ENCODE data around the gene SELENOI.
"Not testable (repeated sequence)": the region's sequence is repeated elsewhere in the genome, so short reads cannot be mapped to it uniquely, and the experiment has no call there.

SELENOI gene

DNA sequence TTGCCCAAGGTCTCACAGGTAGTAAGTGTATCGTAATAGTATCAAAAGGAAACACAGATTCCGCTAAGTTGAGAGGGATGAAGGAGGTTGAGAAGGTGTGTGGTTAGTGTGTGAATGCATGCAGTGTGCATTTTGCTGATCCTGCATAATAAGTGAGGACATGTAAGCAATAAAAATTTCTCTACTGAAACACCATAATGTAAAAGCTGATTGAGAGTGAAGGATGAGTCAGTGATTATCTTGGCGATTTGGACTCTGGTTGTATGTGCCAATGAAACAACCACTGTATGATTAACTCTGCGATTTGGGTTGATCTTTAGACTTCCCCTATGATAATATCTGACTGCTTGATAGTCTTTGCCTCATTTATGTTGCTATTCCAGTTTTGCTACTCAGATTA, 17.4 kb downstream of the SELENOI start:
- no peak overlapping the region for H3K4me3 Mint-ChIP-seq
- H3K4me1 Mint-ChIP-seq (ENCODE audit: low read depth), result peaks cover 18% of the 10 kb centered on the region
- no peaks in the 10 kb centered on the region for H3K27me3 Mint-ChIP-seq (ENCODE audit: low read depth)
- H3K27ac Mint-ChIP-seq, result no peak overlapping the region
- H3K36me3 Mint-ChIP-seq (ENCODE audit: low read depth), result peaks cover 10% of the 10 kb centered on the region
- no peaks in the 10 kb centered on the region for H3K9me3 Mint-ChIP-seq

DNA sequence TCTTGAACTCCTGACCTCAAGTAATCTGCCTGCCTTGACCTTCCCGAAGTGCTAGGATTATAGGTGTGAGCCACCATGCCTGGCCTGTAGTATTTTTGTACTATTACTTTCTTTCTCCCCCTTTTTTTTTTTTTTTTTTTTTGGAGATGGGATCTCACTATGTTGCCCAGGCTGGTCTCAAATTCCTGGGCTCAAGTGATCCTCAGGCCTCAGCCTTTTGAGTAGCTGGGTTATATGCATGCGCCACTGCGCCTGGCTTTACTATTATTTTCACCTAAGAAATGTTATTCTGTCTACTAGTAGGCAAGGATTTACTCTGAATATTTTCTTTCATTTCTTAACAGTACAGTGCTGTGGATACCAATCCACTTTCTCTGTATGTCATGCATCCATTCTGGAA, 18.0 kb downstream of the SELENOI start:
- H3K27me3 Mint-ChIP-seq (ENCODE audit: low read depth), result no peaks in the 10 kb centered on the region
- no peak overlapping the region for H3K4me3 Mint-ChIP-seq
- peaks cover 18% of the 10 kb centered on the region for H3K4me1 Mint-ChIP-seq (ENCODE audit: low read depth)
- H3K9me3 Mint-ChIP-seq, result no peaks in the 10 kb centered on the region
- peaks cover 12% of the 10 kb centered on the region for H3K36me3 Mint-ChIP-seq (ENCODE audit: low read depth)
- no peak overlapping the region for H3K27ac Mint-ChIP-seq

DNA sequence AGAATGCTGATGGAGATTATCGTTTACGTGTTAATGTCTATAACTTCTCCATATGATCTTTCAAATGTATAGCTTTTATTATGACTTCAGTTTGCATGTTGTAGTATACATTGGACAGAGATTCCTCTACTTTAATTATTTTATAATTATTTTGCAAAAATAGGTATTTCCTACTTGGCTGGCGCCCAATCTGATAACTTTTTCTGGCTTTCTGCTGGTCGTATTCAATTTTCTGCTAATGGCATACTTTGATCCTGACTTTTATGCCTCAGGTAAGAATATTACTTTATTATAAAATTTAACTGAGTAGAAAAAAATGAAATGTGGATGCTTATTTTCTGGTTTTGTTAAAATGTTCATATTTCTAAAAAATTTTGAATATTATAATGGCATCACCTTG, 18.7 kb downstream of the SELENOI start:
- Mint-ChIP-seq H3K27me3 (ENCODE audit: low read depth) (no peaks in the 10 kb centered on the region), H3K9me3 (no peaks in the 10 kb centered on the region), H3K27ac (no peak overlapping the region), H3K4me3 (no peak overlapping the region), H3K4me1 (ENCODE audit: low read depth) (peaks cover 14% of the 10 kb centered on the region), H3K36me3 (ENCODE audit: low read depth) (peaks cover 18% of the 10 kb centered on the region)

DNA sequence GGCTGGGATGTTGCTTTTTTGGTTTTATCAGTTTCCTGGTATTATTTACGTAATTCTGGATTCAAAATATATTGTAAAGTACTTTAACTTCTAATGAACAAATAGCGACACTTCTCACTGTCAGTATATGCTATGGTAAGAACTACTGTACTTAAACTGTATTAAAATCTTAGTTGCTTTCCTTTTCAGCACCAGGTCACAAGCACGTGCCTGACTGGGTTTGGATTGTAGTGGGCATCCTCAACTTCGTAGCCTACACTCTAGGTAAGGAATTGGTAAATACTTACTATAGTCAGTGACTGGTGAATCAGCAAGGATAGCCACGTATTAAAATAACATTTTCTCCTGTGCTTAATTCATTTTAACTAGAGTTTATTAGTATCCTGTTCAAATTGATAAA, 21.0 kb downstream of the SELENOI start:
- no peak overlapping the region for H3K27ac Mint-ChIP-seq
- peaks cover 23% of the 10 kb centered on the region for H3K36me3 Mint-ChIP-seq (ENCODE audit: low read depth)
- no peak overlapping the region for H3K4me3 Mint-ChIP-seq
- no peaks in the 10 kb centered on the region for H3K27me3 Mint-ChIP-seq (ENCODE audit: low read depth)
- H3K9me3 Mint-ChIP-seq, result no peaks in the 10 kb centered on the region
- peaks cover 11% of the 10 kb centered on the region for H3K4me1 Mint-ChIP-seq (ENCODE audit: low read depth)

DNA sequence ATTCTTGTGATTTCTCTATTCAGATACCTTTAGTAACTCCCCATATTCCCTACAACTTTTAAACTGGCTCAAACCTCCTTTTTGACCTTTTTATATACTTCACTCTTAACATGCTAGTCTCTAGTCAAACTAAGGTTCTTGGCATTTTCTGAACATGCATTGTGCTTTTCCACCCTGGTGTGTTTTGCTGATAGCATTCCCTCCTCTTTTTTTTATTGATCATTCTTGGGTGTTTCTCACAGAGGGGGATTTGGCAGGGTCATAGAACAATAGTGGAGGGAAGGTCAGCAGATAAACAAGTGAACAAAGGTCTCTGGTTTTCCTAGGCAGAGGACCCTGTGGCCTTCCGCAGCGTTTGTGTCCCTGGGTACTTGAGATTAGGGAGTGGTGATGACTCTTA, 23.7 kb downstream of the SELENOI start:
- not testable (repeated sequence) for H3K27ac Mint-ChIP-seq; H3K9me3 Mint-ChIP-seq; H3K27me3 Mint-ChIP-seq (ENCODE audit: low read depth); H3K4me3 Mint-ChIP-seq; H3K4me1 Mint-ChIP-seq (ENCODE audit: low read depth)
- peaks cover 37% of the 10 kb centered on the region for H3K36me3 Mint-ChIP-seq (ENCODE audit: low read depth)

DNA sequence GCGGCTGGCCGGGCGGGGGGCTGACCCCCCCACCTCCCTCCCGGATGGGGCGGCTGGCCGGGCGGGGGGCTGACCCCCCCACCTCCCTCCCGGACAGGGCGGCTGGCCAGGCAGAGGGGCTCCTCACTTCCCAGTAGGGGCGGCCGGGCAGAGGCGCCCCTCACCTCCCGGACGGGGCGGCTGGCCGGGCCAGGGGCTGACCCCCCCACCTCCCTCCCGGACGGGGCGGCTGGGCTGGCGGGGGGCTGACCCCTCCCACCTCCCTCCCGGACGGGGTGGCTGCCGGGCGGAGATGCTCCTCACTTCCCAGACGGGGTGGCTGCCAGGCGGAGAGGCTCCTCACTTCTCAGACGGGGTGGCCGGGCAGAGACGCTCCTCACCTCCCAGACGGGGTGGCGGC, 25.0 kb downstream of the SELENOI start:
- H3K4me3 Mint-ChIP-seq; H3K27ac Mint-ChIP-seq; H3K4me1 Mint-ChIP-seq (ENCODE audit: low read depth); H3K9me3 Mint-ChIP-seq; H3K27me3 Mint-ChIP-seq (ENCODE audit: low read depth): not testable (repeated sequence)
- H3K36me3 Mint-ChIP-seq (ENCODE audit: low read depth), result peaks cover 39% of the 10 kb centered on the region

DNA sequence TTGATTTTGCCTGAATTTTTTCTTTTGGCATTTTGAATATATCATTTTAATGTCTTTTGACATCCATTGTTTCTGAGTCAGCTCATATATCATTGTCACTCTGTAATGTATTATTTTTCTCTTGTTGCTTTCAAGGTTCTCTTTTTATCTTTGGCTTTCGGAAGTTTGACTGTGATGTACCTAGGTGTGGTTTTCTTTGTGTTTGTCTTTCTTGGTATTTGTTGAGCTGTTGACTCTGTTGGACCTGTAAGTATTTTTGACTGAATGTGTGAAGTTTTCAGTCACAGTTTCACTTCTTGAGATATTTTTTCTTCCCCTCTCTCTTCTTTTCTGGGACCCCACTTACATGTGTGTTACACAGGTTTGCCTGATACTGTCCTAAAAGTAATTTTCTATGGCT, 30.9 kb downstream of the SELENOI start:
- H3K27ac Mint-ChIP-seq, result peak overlapping the region; percentile 80
- peak overlapping the region; percentile 28 for H3K4me3 Mint-ChIP-seq

DNA sequence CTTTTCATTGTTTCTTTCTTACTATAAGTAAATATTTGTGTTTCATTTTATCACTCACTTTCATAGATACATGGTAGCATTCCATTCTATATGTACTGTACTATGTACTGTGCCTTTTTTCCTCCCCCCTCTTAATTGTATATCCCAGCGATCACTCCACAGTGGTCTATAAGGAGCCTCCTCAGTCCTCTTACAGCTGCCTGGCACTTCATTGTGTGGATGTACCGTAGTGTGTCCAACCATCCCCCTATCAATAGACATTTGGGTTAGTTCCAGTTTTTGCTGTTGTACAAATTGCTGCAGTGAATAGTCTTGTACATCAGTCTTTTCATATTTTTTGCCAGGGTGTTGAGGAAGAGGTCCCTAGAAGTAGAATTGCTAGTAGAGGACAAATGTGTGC, 34.3 kb downstream of the SELENOI start:
- Mint-ChIP-seq H3K36me3 (ENCODE audit: low read depth) (peaks cover 32% of the 10 kb centered on the region), H3K4me1 (ENCODE audit: low read depth) (peaks cover 29% of the 10 kb centered on the region), H3K27ac (no peak overlapping the region)

More for the DNA sequence above, 30.9 kb downstream of the SELENOI start:
- Mint-ChIP-seq H3K9me3 (no peaks in the 10 kb centered on the region), H3K36me3 (ENCODE audit: low read depth) (peaks cover 39% of the 10 kb centered on the region), H3K27me3 (ENCODE audit: low read depth) (no peaks in the 10 kb centered on the region), H3K4me1 (ENCODE audit: low read depth) (peaks cover 22% of the 10 kb centered on the region)

DNA sequence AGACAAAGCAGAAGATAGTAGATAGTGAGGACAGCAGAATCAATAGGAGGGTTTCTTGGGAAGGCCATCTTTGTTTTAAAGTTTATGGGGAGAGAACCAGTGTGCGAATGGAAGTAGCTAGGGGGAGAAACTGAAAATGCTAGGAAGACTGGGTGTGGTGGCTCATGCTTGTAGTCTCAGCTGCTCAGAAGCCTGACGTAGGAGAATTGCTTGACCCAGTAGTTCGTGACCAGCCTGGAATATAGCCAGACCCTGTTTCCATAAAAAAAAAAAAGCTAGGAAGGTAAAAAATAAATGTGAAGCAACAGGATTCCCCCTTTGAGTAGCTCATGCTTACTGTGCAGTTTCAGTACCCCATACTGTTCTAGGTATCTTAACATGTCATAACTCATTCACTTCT, 36.6 kb downstream of the SELENOI start:
- Mint-ChIP-seq H3K36me3 (ENCODE audit: low read depth) (peaks cover 35% of the 10 kb centered on the region), H3K27me3 (ENCODE audit: low read depth) (no peaks in the 10 kb centered on the region), H3K4me1 (ENCODE audit: low read depth) (peaks cover 21% of the 10 kb centered on the region), H3K27ac (no peak overlapping the region), H3K9me3 (no peaks in the 10 kb centered on the region), H3K4me3 (no peak overlapping the region)

More for the DNA sequence above, 34.3 kb downstream of the SELENOI start:
- Mint-ChIP-seq H3K27me3 (ENCODE audit: low read depth) (no peaks in the 10 kb centered on the region), H3K4me3 (no peak overlapping the region), H3K9me3 (no peaks in the 10 kb centered on the region)

DNA sequence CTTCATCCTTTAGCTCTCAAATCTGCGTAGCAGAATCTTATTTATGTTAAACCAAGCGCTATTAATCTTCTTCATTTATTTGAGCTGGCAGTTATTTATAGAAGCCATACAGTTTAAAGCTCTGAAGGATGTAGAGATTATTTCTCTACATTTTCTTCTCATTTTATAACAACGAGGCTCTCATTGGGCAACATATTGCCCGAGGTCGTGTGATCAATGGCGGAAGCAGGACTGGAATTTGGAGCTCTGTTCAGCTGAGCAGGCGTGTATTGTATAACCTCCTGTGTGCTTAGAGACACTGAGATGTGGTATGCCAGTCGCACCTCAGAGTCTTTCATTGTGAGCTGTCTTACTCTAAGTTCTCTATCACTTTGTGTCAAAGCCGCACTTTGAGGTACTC, 38.2 kb downstream of the SELENOI start:
- peaks cover 9% of the 10 kb centered on the region for H3K4me1 Mint-ChIP-seq (ENCODE audit: low read depth)
- H3K27me3 Mint-ChIP-seq (ENCODE audit: low read depth), result no peaks in the 10 kb centered on the region
- no peaks in the 10 kb centered on the region for H3K9me3 Mint-ChIP-seq
- H3K36me3 Mint-ChIP-seq (ENCODE audit: low read depth), result peaks cover 28% of the 10 kb centered on the region
- no peak overlapping the region for H3K27ac Mint-ChIP-seq
- H3K4me3 Mint-ChIP-seq, result no peak overlapping the region

DNA sequence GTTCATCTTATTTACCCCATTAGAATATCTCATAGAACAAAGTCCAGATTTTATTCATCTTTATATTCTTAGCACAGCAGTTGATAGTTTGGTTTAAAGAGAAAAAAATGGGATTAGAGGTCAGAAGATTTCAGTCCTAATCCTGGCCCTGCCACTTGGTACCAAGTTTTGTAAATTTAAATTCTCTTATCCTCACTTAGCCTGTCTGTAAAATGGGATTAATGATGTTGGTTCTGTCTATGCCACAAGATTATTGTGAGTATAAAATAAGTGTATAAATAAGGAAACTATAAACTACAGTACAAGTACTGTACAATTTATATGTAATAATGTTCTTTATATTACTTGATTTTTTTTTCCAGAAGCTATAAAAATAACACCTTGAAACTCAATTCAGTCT, 38.7 kb downstream of the SELENOI start:
- no peaks in the 10 kb centered on the region for H3K27me3 Mint-ChIP-seq (ENCODE audit: low read depth)
- H3K36me3 Mint-ChIP-seq (ENCODE audit: low read depth), result peaks cover 32% of the 10 kb centered on the region
- H3K9me3 Mint-ChIP-seq, result no peaks in the 10 kb centered on the region
- H3K27ac Mint-ChIP-seq, result no peak overlapping the region
- no peak overlapping the region for H3K4me3 Mint-ChIP-seq
- peaks cover 9% of the 10 kb centered on the region for H3K4me1 Mint-ChIP-seq (ENCODE audit: low read depth)

DNA sequence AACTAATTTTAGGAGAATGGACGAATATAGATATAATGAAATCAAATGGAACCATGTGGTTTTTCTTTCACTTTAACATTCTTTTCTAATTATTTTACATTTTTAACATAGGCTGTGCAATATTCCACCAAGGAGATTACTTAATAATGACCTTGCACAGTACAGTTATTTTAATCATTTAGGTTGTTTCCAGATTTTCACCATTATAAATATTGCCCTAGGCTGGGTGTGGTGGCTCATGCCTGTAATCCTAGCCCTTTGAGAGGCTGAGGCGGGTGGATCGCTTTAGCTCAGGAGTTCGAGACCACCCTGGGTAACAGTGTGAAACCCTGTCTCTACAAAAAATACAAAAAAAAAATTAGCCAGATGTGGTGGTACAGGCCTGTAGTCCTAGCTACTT, 41.2 kb downstream of the SELENOI start:
- Mint-ChIP-seq H3K27me3 (ENCODE audit: low read depth) (no peaks in the 10 kb centered on the region), H3K4me1 (ENCODE audit: low read depth) (peaks cover 6% of the 10 kb centered on the region), H3K9me3 (no peaks in the 10 kb centered on the region), H3K27ac (no peak overlapping the region), H3K4me3 (no peak overlapping the region), H3K36me3 (ENCODE audit: low read depth) (peaks cover 34% of the 10 kb centered on the region)

DNA sequence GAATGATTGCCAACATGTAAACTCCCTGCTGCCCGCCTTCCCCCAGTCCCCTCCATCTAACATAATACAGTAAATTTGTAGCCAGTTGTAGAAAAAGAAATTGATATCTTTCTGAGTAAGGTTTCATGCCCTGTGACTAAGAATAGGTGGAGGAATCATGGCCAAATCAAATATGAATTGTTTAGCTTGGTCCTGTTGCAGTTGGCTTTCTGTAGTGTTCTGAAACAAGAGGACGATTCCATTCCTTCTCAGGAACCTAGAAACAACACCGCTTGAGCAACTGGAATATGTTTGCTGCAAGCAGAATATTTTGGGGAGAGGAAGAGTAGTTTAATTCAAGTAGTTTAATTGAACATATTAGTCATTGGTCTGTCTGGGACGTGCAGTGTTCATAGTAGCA, 48.8 kb downstream of the SELENOI start:
- Mint-ChIP-seq H3K4me3 (no peak overlapping the region), H3K27me3 (ENCODE audit: low read depth) (no peaks in the 10 kb centered on the region), H3K36me3 (ENCODE audit: low read depth) (peaks cover 16% of the 10 kb centered on the region), H3K9me3 (no peaks in the 10 kb centered on the region), H3K27ac (no peak overlapping the region), H3K4me1 (ENCODE audit: low read depth) (peaks cover 12% of the 10 kb centered on the region)

DNA sequence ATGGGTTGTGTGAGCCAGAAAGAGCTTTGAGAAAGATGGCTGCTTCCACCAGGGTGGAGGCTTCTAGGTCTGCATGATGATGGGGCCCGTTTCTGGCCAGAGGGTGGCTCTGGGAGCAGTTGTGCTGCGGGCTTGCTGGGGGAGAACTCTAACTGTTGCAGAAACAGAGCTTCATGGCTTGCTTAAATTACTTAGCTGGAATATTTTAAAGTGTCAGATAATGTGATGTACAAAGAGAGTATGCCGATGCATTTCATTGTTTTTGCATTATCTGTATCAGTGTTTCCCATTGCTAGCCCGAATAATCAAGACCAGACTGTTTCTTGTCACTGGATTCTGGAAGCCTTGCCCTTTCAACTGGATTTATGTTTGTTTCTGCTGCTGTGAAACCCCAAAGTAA, 49.5 kb downstream of the SELENOI start:
- Mint-ChIP-seq H3K27ac (no peak overlapping the region), H3K4me3 (no peak overlapping the region), H3K36me3 (ENCODE audit: low read depth) (peaks cover 12% of the 10 kb centered on the region), H3K9me3 (no peaks in the 10 kb centered on the region), H3K4me1 (ENCODE audit: low read depth) (peaks cover 16% of the 10 kb centered on the region), H3K27me3 (ENCODE audit: low read depth) (no peaks in the 10 kb centered on the region)

DNA sequence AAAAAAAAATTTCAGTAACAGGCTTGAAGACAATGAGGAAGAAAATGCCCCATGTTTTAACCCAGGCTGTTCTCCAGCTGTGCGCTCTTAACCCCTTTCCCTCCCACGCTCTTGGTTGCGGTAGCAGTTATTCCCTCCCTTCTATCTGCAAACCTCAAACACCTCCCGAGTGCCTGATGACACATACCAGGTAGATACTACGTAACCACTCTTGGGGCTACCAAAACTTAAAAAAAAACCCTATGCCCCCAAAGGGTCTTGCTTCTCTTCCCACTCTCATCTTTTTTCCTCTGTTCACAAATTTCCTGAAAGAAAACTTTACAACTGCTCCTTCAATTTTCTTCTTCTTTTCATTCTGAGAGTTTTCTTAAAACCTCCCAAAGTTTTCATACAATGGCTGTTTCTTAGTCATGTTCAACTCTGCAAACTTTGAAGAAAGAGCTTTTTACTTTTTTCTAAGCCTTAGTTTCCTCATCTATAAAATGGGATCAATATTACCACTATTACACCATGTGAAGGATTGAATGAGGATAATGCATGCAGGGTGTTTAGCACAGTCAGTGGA, 50.9 kb downstream of the SELENOI start:
- Mint-ChIP-seq H3K4me1 (ENCODE audit: low read depth) (peaks cover 15% of the 10 kb centered on the region), H3K4me3 (no peak overlapping the region), H3K27me3 (ENCODE audit: low read depth) (no peaks in the 10 kb centered on the region), H3K9me3 (no peaks in the 10 kb centered on the region), H3K27ac (peak overlapping the region; percentile 22), H3K36me3 (ENCODE audit: low read depth) (peaks cover 7% of the 10 kb centered on the region)

DNA sequence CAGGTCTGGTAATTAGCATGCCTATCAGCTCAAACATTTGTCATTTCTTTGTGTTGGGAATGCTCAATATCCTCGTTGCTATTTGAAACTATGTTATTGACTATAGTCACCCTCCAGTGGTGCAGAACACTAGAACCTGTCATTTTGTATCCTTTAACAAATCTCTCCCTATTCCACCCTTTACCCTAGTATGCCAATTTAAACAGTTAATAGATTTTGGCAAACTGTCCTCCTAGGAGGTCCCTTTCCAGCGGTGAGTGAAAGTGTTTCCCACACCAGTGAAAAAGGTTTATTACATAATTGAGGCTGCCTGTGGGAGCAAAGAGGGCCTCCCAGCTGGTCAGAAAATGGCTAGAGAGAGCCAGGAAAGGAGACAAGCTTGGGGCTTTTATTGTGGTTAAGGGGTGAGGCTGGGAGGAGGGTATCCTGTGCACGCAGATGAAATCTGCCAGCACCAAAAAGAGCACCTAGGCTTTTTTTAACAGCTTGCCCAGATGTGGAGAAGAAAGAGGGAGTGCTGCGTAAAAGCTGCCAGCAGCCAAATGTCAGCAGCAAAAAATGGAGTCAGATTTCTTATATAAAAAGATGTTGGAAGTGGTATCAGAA, 53.9 kb downstream of the SELENOI start:
- Mint-ChIP-seq H3K4me3 (no peak overlapping the region), H3K27ac (no peak overlapping the region), H3K9me3 (no peaks in the 10 kb centered on the region), H3K27me3 (ENCODE audit: low read depth) (no peaks in the 10 kb centered on the region), H3K36me3 (ENCODE audit: low read depth) (peaks cover 7% of the 10 kb centered on the region), H3K4me1 (ENCODE audit: low read depth) (peaks cover 15% of the 10 kb centered on the region)
